OCI-LY1 (cell line): ENCODE results near the gene DDOST.

ENCODE experiments used
- CTCF ChIP-seq: fragments of 200-600 bp; sonication (generic), shearing (Covaris generic); IDR thresholded peaks from 2 replicates; pipeline ENCODE4 v1.5.1; 2017; ENCODE audit warnings: mild to moderate bottlenecking, antibody characterized with exemption, low read length, moderate library complexity, mixed read lengths
- EZH2 ChIP-seq: fragments of 200-600 bp; sonication (generic), shearing (Covaris generic); IDR thresholded peaks from 2 replicates; pipeline ENCODE4 v1.8.0; 2017; ENCODE audit warnings: borderline replicate concordance, mixed run types, mild to moderate bottlenecking, antibody characterized with exemption, low read length, moderate library complexity, mixed read lengths

GRCh38 chr1:20626098-20626427 lies 35.1 kb downstream of the DDOST start:
- TF ChIP-seq CTCF (no peak), EZH2 (no peak)
